GM18907 (cell line): ENCODE data around the gene BUD13.
"Not testable (repeated sequence)": the region's sequence is repeated elsewhere in the genome, so short reads cannot be mapped to it uniquely, and the experiment has no call there.

ENCODE experiments used
- ATAC-seq: cut with Tn5 transposase; IDR thresholded peaks from one replicate; pipeline ENCODE4 v1.9.1; 2021; ENCODE audit warnings: mild to moderate bottlenecking, moderate library complexity; ENCODE audit not compliant: unreplicated experiment

The BUD13 gene

DNA sequence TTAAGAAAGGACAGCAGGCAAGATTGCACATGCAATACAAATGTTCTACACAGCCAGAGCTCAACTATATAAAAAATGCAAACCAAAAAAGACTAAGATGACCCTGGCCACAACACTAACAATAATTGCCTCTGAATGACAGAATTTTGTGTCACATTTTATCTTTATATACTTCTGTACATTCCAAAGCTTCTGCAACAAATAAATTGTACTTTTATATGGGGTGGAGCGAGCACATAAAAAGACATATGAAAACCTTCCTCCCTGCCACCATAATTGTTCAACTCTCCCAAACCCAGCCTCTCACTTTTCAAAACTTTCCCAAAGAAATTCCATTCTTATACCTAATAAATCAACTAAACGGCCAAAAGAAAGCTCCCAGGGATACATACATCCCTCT lies 10.7 kb downstream of the BUD13 start:
- no peak for ATAC-seq

DNA sequence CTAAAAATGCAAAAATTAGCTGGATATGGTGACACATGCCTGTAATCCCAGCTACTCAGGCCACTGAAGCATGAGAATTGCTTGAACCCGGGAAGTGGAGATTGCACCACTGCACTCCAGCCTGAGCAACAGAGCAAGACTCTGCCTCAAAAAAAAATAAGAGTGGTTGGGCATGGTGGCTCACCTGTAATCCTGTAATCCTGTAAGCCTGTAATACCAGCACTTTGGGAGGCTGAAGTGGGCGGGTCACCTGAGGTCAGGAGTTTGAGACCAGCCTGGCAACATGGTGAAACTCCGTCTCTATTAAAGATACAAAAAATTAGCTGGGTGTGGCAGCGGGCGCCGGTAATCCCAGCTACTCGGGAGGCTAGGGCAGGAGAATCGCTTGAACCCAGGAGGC lies 16.7 kb downstream of the BUD13 start:
- ATAC-seq, result not testable (repeated sequence)

DNA sequence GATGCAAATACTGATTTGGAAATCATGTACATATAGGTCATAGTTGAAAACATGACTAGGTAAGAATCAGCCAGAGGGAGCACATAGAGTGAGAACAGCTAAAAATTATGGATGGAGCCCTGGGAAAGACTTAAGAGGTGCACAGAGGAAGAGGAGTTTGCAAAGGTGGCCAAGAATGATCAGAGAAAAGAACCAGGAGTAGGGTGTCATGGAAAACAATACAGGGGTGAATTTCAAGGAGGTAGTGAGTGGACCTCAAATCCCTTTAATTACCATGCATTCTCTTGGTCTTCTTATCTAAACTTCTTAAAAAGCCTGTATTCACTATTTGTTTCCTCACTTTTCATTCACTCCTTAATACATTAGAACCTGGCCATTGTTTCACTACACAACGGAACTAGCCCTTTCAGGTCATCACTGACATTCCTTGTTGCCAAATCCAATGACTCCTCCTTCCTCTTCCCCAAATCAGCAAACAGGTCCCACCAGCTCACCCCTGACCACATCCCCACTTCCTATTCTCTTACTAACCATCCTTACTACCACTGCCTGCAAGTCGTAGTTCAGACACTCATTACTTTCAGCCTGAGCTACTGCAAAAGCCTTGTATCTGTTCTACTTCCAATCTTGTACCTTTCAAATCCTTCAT lies 22.6 kb downstream of the BUD13 start:
- ATAC-seq, result no peak

DNA sequence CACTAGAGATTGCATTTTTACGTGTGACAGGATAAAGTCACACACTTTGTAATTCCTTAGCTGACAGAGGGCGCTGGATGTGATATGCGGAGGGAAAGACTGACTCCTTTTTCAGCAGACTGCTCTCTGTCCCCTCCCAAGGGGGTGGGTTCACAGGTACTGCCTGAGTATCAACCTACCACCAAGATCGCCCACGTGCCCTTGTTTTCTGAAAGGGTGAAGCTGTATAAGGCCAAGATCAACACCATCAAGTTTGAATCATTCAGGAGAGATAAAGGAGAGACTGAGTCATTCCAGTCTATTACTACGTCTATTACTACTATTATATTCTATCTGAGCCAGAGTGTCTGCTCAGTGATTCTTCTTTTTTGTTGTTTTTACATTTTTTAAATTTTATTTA lies 30.7 kb downstream of the BUD13 start:
- no peak for ATAC-seq

DNA sequence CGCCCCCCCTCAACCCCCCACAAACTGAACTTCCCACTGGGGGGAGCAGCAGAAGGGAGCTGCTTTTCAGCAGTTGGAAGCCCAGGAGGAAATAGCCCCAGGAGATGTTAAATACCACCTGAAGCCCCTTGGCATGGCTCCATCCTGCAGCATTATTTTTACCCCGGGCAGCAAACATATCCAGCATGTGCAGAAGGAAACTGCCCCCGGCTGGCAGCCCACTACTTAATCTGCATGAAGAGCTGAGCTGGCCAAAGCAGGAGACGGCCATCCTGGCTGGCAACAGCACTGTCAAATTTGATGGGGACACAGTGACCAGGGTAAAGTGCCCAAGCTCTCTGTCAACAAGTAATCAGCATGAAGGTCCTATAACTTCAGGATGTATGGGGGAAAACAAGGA lies 32.0 kb downstream of the BUD13 start:
- ATAC-seq, result no peak

DNA sequence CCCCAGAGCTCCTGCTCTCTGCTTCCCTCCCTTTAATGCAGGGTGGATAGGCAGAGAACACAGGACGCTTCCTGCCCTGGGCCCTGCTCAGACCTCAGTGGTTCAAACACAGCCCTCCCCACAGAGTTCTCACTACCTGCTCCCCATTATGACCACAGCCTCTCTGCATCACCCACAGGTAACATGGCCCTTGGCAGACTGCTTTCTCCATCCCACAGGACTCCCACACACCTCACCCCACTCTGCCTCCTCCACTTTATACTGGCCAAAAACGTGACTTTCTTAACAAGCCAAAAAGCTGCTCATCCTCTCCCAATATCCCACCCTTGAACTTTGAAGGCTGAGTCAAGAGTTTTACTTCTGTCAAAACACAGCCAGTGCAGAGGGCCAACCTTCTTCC lies 33.8 kb downstream of the BUD13 start:
- no peak for ATAC-seq

DNA sequence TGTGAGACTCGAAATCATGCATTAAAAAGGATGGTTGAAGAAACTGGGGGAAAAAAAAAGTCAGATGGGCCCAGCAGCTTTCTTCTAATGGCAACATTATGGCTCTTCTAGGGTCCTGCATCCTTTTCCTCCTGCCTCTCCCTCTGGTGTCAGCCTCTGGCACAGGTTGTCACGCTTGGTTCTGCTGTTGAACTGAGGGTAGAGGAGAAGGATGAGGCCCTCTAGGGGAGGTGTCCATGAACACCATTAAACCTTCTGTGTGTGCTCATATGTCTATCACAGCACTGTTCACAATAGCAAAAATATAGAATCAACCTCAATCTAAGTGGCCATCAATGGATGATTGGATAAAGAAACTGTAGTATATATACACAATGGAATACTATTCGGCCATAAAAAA lies 36.0 kb downstream of the BUD13 start:
- ATAC-seq, result no peak

DNA sequence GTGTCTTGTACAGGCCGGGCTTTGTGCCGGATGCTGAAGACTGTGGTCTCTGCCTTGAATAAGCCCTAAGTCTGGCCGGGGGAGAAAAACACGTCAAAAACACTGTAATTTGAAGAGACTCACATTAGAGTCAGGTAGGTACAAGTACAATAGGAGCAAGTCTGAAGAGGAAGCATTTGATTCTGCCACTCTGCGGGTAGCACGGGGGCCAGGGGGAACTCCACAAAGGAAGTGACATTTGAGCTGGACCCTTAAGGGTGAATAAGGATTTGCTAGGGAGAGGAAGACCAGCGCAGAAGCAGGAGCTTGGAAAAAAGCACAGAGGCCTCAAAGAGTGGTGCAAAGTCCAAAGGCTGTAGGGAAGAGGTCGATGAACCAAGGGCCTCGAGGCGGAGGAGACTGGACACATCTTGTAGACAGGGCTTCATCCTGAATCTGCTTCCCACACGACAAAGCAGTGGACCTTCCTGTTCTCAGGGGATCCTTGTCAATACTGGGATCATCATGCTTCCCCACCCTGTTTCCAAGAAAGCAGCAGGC lies 38.7 kb downstream of the BUD13 start:
- no peak for ATAC-seq

DNA sequence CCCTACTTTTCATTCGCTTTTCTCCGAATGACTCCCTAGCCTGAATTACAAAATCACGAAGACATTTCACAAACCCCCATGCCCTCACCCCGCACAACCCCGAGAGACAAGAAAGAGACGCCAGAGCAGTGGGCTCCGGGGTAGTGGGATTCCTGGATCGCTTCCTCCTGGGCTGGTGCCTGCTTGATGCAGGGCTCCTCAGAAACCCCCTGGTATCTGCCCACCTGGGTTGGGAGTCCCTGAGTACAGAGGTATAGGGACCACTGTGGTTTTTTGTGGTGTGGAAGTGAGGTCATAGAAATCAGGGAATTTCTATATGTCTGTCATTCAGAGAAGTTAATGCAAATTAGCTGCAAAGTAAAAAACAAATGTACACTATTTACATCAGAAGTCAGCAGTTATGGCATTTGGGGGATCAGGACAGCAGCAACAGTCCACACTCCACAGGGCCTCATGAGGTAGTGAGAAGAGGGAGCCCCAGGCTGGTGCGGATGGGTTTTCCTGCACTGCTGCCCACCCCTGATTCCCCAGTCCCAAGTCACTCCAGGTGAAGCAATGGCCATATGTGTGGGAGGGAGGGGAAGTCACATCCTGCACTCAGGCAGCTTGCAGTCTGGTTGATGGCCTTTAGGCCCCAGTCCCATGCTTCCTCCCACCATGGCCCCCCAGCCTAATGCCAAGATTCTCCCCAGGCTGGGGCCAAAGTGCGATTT lies 39.6 kb downstream of the BUD13 start:
- no peak for ATAC-seq

DNA sequence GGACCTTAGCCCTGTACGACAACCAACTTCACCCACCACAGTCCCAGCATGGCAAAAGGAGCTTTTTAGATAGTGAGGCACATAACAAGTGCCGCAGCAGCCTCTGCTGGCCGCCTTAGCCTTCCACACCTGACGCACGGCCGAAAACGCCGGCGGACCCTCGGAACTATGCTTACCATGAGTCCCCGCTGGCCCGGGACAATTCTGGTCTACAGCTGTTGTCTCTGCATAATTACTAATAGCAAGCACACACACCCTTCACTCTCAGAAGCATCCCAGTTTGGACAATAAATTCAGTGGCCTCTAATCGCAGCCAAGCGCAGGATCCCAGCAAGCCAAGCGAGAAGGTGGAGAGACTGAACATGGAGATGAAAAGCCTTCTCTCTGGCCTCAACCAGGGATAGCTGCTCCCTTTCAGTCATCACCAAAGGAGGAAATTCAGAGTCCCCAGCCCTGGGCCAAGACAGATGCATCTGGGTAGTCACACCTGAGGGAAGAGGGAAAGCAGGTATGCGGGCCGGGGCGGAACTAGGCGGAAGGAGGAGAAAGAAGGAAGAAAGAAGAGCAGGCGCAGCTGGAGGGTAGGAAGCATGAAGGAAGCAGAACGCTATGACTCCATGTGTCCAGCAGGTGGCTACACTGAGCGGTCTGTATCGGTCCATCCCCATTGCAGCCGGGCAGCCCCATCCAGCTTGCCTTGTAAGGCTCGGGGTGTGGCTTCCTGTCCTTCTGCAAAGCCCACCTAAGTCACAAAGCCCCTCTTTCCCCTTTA lies 40.3 kb downstream of the BUD13 start:
- ATAC-seq, result peak; percentile 83

DNA sequence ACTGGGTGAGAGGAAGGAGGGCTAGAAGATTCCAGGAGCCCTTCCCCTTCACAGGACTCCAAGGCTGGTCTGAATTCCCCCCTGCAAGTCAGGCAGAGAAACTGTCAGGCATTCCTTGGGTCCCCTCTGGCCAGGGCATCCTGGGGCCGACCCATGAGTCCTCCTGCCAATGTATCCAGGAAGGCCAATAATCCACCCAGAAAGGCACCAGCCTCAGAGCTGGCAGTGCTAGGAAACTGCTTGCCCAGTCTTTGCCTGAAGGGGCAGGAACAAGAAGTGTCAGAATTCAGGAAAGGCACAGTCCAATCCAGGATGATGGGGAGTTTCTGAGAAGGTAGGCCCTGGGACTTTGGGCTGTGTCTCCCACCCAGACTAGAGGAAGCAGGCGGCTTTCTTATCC lies 41.0 kb downstream of the BUD13 start:
- no peak for ATAC-seq

DNA sequence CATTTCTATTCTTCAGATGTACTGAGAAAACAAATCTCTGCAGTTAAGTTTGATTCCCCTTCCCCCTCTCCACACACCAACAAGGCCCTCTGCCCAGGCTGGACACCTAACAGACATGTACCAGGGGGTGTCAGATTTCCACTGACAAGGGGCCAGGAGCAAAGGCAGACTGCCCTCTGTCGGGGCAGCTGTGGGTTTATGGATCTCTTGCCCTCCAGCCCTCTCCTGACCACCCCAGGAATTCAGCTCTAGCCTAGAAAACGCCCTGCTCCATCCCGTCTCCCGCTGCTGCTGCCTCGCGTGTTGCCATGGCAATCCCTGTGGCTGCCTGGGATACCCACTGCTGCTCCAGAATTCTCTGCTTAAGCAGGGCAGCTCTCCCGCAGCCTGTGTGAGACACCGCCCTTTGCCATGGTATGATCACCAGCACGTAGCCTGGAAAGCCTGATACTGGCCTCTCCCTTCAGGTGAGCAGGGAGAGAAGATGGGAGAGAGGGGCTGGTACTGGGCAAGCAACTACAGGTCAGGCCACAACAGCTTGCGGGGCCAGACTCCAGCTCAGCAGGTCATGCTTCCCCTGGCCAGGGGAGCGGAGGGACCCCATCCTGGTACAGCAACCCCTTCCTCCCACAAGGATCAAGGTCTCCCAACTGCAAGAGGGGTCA lies 41.6 kb downstream of the BUD13 start:
- no peak for ATAC-seq

DNA sequence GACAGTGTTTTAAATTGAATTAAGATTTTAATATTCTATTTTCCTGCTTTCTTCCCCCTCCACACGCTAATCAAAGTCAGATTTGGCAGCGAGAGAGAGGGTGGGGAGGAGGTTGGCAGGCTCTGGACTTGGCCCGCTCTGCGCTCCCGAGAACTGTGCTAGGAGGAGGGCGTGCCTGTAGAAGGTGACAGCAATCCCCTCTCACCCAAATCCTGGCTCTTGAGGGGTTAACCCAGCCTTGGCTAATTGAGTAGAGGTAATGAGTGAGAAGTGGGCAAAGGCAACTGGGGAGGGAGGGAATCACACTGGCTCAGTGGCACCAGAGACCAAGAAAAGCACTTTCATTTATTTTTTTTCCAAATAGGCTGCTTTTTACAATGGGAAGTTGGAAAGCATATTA lies 42.2 kb downstream of the BUD13 start:
- no peak for ATAC-seq

DNA sequence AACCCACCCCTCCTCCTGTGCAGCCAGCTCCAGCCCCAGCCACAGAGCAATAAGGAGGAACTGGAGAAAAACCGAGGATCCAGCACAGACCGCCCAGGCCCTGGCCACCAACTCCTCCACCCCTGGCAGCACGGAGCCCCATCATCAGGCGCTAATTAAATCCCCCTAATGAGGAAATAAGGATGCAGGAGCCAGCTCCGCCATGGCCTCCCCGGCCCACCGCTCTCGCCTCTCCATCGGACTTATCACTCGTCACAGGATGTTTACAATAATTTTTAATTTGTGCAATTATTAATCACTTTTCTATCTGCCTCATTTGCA lies 42.6 kb downstream of the BUD13 start:
- ATAC-seq, result no peak

DNA sequence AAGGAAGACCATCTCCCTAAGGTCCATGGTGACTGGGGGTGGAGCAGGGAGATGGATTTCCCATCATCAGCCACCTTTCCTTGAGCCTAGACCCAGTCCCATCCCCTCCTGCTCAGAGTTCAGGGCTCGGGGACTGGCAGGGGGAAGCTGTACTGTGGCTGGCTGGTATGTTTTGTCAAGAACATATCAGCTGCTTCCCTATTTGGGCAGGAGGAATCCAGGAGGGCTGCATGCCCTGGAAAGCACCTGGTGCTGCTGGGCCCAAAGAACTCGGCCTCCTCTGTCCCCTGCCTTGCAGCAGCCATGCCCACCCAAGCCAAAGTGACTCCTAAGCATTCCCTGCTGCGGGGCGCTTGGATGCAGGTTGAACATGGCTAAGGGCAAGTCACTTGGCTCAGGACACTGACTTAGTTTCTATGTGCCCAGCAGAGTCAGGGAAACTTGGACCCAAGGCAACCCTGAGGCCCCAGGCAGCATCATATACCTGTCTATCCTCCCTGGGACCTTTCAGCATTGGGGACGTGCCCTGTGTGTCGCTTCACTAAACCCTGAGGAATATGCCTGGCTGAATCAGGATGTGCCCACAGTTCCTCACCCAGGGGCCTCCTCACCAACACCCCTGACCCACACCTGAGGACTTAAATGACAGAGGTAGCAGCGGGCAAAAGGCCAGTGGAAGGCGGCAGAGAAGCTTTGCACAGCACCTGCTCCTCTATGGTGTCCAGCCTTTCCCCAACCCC lies 43.1 kb downstream of the BUD13 start:
- ATAC-seq, result no peak

DNA sequence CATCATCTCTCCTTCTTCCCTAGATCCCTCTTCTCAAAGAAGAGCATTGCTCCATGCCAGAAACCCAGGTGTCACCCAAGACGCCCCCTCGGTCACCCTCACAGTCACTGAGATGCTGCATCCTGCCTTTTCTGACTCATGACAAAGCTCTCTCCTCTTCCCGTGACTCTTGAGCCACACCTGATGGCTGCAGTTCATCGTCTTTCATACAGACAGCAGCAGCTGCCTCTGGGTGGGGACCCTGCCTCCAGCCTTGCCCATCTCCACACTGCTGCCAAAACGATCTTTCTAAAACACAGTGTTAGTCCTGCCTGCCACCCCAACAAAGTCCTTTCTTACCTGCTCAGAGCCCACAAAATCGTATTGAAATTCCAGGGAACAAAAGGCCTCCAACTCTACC lies 44.8 kb downstream of the BUD13 start:
- ATAC-seq, result no peak

DNA sequence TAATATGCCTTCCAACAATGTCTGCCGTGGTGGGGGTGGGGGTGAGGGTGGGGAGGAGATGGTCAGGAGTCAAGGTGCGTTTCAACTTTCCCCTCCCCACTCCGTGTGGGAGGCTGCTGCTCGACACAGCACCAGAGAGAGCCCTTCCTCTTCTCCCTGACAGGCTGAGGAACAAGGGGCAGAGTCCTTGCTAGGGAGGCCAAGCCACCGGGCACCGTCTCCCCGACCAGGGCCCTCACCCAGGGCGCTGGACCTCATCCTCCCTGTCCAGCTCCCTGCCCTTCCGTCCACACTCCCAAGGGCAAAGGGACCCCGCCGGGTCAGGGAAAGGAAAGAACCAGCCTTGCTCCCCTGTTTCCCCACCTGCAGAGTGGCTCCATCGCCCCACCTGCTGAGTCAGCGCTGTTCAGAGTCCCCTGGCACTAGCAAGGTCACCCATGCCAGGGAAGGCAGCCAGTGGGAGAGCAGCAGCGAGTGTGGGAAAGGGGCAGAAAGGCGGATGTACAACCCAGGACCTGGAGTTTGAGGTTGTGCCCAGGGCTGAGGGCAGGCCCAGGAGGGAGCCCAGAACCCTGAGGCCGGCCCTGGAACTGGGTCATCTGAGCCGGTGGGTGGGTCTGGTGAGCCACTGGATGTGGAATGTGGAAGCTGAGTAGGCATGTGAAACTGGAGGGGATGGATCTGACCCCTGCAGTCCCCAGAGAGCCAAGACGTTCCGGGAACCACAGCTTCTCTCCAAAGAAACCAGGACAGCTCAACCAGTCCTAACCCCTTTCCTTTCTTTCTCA lies 47.2 kb downstream of the BUD13 start:
- no peak for ATAC-seq

DNA sequence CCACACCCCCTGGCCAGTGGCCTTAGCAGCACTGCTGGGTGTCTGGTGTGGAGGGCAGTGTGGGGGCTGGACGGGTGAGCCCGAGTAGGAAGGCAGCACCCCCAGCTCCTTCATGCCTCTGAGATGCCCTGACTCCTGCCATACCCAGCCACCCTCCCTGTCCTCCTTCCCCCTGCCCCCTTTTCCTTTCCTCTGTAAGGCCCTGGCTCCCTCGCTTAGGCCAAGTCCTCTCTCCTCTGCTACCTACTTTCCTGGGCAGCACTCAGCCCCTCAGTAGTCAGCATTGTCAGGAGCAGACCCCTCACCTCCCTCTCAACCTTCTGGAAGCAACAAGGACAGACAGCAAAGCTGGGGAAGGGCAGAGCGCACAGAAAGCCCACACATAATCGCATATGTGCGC lies 48.0 kb downstream of the BUD13 start:
- no peak for ATAC-seq

DNA sequence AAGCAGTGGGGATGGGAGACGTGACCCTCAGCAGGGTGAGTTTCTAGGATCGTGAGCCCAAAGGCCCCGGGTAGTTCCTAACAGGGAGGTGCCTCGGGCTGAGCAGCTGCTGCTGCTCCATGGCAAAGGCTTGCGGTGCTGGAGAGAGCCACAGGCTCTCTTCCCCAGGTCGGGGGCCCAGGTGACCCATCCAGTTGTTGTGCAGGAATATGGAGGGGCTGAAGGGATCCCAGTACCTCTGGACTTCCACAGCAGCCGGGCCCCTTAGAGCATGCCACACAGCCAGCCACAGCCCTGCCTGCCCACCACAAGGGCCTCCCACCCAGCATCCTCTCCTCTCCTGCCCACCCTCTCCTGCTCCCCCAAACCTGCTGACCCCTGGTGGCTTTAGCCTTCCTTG lies 49.3 kb downstream of the BUD13 start:
- ATAC-seq, result no peak

DNA sequence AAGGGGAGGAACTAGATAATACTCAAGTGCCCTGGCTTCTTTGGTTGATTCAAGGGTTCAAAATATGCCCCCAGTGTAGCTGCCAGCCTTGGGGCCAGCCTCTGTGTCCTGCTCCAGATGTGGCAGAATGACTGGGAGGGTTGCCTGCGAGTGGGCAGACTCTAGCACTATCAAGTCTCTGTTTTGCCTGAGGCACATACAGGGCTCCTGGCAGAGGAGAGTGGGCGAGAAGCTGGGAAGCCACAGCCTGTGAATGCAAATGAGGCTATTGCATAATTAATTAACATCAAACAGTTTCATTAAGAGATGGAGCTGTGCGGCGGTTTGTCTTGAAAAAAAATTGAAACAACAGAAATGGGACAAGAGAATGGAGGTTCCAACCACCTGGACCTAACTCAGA lies 50.8 kb downstream of the BUD13 start:
- ATAC-seq, result no peak
